Measurements from ENCODE around the gene CCDC116. TPM values are rescaled to one million over a fixed set of nuclear protein-coding genes. Genes with fewer than 3 reads are reported as not detected.

CCDC116 gene
- total RNA-seq, result 0.57 and 0.70 TPM in 2 replicates
- polyA plus RNA-seq, result 0.17 and 0.94 TPM in 2 replicates

DNA sequence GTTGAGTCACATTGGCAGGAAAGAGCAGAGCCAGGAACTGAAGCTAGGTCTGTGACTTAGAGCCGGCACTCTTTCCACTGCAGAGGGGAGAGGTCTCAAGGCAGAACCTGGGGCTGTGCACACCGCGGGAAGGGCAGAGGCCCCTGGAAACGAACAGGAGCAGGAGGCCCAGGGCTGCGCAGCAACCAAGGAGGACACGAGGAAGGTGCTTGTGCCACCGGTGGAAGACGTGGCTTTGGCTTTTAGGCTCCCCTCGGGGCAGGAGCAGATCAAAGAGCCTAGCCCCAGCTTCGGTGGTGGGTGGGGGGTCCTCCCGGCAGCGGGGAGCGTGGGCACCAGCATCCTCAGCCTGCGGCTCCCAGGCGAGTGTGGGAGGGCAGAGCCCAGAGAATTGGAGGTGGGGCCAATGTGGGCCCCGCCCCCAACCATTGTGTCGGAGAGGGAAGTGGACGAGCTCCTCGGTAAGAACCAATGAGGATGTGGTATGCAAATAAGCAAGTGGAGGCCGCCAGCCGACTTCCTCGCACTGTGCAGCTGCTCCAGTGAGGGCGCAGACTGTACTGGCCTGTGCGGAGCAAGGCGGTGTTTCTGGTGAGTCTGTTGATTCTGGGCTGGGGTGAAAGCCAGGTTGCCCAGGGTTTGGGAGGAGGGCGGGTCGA is at the start of gene CCDC116:
CCDC116 (plus strand) TSS at position 524 of the 659 bp plus-strand sequence. CDS start 422 bp downstream, outside the sequence.
- Histone ChIP-seq H3K36me3 (no peaks in the 10 kb centered on the region), H3K27me3 (no peaks in the 10 kb centered on the region), H3K4me3 (no peak within 1 kb of the TSS), H3K9me3 (ENCODE audit: low read depth) (no peaks in the 10 kb centered on the region), H3K4me1 (ENCODE audit: low read depth) (no peaks in the 10 kb centered on the region), H3K27ac (no peak within 1 kb of the TSS)
- no peak for DNase-seq (ENCODE audit: low read depth in 1 of 2, low spot score in 1 of 2)
- TF ChIP-seq, protein P1, sequence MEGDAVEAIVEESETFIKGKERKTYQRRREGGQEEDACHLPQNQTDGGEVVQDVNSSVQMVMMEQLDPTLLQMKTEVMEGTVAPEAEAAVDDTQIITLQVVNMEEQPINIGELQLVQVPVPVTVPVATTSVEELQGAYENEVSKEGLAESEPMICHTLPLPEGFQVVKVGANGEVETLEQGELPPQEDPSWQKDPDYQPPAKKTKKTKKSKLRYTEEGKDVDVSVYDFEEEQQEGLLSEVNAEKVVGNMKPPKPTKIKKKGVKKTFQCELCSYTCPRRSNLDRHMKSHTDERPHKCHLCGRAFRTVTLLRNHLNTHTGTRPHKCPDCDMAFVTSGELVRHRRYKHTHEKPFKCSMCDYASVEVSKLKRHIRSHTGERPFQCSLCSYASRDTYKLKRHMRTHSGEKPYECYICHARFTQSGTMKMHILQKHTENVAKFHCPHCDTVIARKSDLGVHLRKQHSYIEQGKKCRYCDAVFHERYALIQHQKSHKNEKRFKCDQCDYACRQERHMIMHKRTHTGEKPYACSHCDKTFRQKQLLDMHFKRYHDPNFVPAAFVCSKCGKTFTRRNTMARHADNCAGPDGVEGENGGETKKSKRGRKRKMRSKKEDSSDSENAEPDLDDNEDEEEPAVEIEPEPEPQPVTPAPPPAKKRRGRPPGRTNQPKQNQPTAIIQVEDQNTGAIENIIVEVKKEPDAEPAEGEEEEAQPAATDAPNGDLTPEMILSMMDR (IDR thresholded peaks at IDR 0.05; ENCODE audit: low read depth, low read length), result no peak

GRCh38 chr22:21582801-21583740 is 49.5 kb upstream of the CCDC116 start:
- H3K27ac ChIP-seq, result peak overlapping the region; percentile 43
- H3K4me3 ChIP-seq, result no peak overlapping the region
- peaks cover 2% of the 10 kb centered on the region for H3K4me1 ChIP-seq (ENCODE audit: low read depth)
- DNase-seq (ENCODE audit: low read depth in 1 of 2, low spot score in 1 of 2), result no peak
- no peaks in the 10 kb centered on the region for H3K27me3 ChIP-seq
- H3K9me3 ChIP-seq (ENCODE audit: low read depth), result no peaks in the 10 kb centered on the region
- TF ChIP-seq, protein P1 (IDR thresholded peaks at IDR 0.05; ENCODE audit: low read depth, low read length), result no peak
- H3K36me3 ChIP-seq, result no peaks in the 10 kb centered on the region

- no peaks in the 10 kb centered on the region for H3K9me3 ChIP-seq (ENCODE audit: low read depth)
- no peak for DNase-seq (ENCODE audit: low read depth in 1 of 2, low spot score in 1 of 2)
- TF ChIP-seq, protein P1 (IDR thresholded peaks at IDR 0.05; ENCODE audit: low read depth, low read length), result no peak
- peaks cover 5% of the 10 kb centered on the region for H3K4me1 ChIP-seq (ENCODE audit: low read depth)
- H3K4me3 ChIP-seq, result no peak overlapping the region
- no peaks in the 10 kb centered on the region for H3K27me3 ChIP-seq
- H3K27ac ChIP-seq, result no peak overlapping the region
- no peaks in the 10 kb centered on the region for H3K36me3 ChIP-seq
Observed at GRCh38 chr22:21585389-21585788, 47.2 kb upstream of the CCDC116 start.

DNA sequence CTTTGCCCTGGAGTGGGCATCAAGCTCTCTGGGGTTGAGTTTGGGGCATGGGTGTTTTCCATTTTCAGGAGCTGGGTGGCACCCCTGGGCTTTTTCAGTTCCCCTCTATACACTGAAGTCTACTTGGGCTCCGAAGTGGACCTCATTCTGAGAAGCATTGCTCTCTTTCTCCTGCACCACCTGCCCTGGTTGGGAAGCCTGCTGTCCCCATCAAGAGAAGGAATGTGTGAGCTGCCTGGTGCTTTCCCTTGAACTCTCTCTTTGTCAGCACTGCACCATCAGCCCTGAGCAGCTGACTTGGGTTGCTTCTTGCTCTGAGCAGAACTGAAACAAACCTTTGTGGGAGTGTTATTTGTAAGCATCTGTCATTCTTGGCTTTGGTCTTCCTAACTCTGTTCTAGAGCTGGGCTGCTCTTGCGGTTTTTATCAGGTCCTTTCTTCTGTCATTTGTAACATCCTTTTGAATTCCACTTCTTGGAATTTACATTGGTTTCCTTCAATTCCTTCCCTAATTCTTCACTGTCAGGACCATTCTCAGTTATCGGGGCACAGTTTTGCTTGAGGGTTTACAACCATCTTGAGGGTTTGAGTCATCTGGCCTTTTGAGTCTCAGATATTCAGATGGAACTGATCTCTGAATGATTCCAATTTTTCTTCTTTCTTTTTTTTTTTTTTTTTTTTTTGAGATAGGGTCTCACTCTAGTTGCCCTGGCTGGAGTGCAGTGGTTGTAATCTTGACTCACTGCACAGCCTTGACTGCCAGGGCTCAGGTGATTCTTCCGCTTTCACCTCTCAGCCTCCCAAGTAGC is 44.6 kb upstream of the CCDC116 start:
- H3K4me3 ChIP-seq, result no peak overlapping the region
- peak overlapping the region; percentile 51 for H3K27ac ChIP-seq
- H3K27me3 ChIP-seq, result no peaks in the 10 kb centered on the region
- TF ChIP-seq, protein P1 (IDR thresholded peaks at IDR 0.05; ENCODE audit: low read depth, low read length), result no peak
- H3K36me3 ChIP-seq, result no peaks in the 10 kb centered on the region
- DNase-seq (ENCODE audit: low read depth in 1 of 2, low spot score in 1 of 2), result peak in 1 of 2 donors; percentile 46
- H3K4me1 ChIP-seq (ENCODE audit: low read depth), result peaks cover 10% of the 10 kb centered on the region
- H3K9me3 ChIP-seq (ENCODE audit: low read depth), result no peaks in the 10 kb centered on the region

- no peaks in the 10 kb centered on the region for H3K9me3 ChIP-seq (ENCODE audit: low read depth)
- H3K4me1 ChIP-seq (ENCODE audit: low read depth), result peaks cover 10% of the 10 kb centered on the region
- no peaks in the 10 kb centered on the region for H3K27me3 ChIP-seq
- TF ChIP-seq, protein P1 (IDR thresholded peaks at IDR 0.05; ENCODE audit: low read depth, low read length), result no peak
- H3K27ac ChIP-seq, result no peak overlapping the region
- no peak for DNase-seq (ENCODE audit: low read depth in 1 of 2, low spot score in 1 of 2)
- no peak overlapping the region for H3K4me3 ChIP-seq
- peaks cover 4% of the 10 kb centered on the region for H3K36me3 ChIP-seq
Observed at GRCh38 chr22:21589396-21589795, 43.2 kb upstream of the CCDC116 start.

Measured in cardiac muscle cell (in vitro differentiated cells and primary cell).